ENCODE measurements around the gene SIX6.
"Not testable (repeated sequence)": the region's sequence is repeated elsewhere in the genome, so short reads cannot be mapped to it uniquely, and the experiment has no call there.

SIX6 gene

GRCh38 chr14:60508707-60509437 is at the start of gene SIX6:
Gene SIX6, plus strand, starts transcription at chr14:60509146. Its CDS starts 253 bp downstream, at chr14:60509399.
- DNase-seq (ENCODE audit: low spot score) = no peak

- DNase-seq (ENCODE audit: low spot score) = not testable (repeated sequence)
These were observed 28.7 kb upstream of the SIX6 start for GRCh38 chr14:60480248-60480647.

- no peak for DNase-seq (ENCODE audit: low spot score)
These were observed 26.2 kb upstream of the SIX6 start for GRCh38 chr14:60482743-60483142.

GRCh38 chr14:60485057-60485597 is 23.8 kb upstream of the SIX6 start:
- no peak for DNase-seq (ENCODE audit: low spot score)

- DNase-seq (ENCODE audit: low spot score) = peak; percentile 6
These were observed 23.2 kb upstream of the SIX6 start, which contains the start of gene C14orf39 for GRCh38 chr14:60485598-60486251. Gene C14orf39, minus strand, starts transcription at chr14:60486063. Its CDS starts 985 bp downstream, at chr14:60485078.

- DNase-seq (ENCODE audit: low spot score) = no peak
These were observed 21.7 kb upstream of the SIX6 start for GRCh38 chr14:60487211-60487610.

GRCh38 chr14:60488175-60488574 is 20.8 kb upstream of the SIX6 start:
- DNase-seq (ENCODE audit: low spot score) = no peak

GRCh38 chr14:60490270-60490669 is 18.7 kb upstream of the SIX6 start:
- no peak for DNase-seq (ENCODE audit: low spot score)

- no peak for DNase-seq (ENCODE audit: low spot score)
These were observed 13.0 kb upstream of the SIX6 start for GRCh38 chr14:60495946-60496345.

GRCh38 chr14:60502541-60502940 is 6.4 kb upstream of the SIX6 start:
- no peak for DNase-seq (ENCODE audit: low spot score)

- no peak for DNase-seq (ENCODE audit: low spot score)
These were observed 3.5 kb upstream of the SIX6 start for GRCh38 chr14:60505448-60505847.

- DNase-seq (ENCODE audit: low spot score) = no peak
These were observed 2.9 kb upstream of the SIX6 start for GRCh38 chr14:60506010-60506409.

GRCh38 chr14:60506462-60506984 is 2.4 kb upstream of the SIX6 start:
- DNase-seq (ENCODE audit: low spot score) = no peak

- DNase-seq (ENCODE audit: low spot score) = no peak
These were observed 1.7 kb upstream of the SIX6 start for GRCh38 chr14:60506985-60507829.

GRCh38 chr14:60508363-60508706 is 611 bp upstream of the SIX6 start:
- no peak for DNase-seq (ENCODE audit: low spot score)

- DNase-seq (ENCODE audit: low spot score) = no peak
These were observed 700 bp downstream of the SIX6 start for GRCh38 chr14:60509438-60510253.

- no peak for DNase-seq (ENCODE audit: low spot score)
These were observed 1.5 kb downstream of the SIX6 start for GRCh38 chr14:60510254-60510950.

- no peak for DNase-seq (ENCODE audit: low spot score)
These were observed 2.1 kb downstream of the SIX6 start for GRCh38 chr14:60510951-60511599.

GRCh38 chr14:60512126-60512525 is 3.2 kb downstream of the SIX6 start:
- DNase-seq (ENCODE audit: low spot score) = no peak

- no peak for DNase-seq (ENCODE audit: low spot score)
These were observed 4.1 kb downstream of the SIX6 start for GRCh38 chr14:60512973-60513571.

Measured in germinal center (tissue), 1 donor.